ENCODE measurements around the gene GPR137.
A peak's percentile ranks its signal among the peaks of the same experiment; 100 is the strongest.

GPR137 gene

DNA sequence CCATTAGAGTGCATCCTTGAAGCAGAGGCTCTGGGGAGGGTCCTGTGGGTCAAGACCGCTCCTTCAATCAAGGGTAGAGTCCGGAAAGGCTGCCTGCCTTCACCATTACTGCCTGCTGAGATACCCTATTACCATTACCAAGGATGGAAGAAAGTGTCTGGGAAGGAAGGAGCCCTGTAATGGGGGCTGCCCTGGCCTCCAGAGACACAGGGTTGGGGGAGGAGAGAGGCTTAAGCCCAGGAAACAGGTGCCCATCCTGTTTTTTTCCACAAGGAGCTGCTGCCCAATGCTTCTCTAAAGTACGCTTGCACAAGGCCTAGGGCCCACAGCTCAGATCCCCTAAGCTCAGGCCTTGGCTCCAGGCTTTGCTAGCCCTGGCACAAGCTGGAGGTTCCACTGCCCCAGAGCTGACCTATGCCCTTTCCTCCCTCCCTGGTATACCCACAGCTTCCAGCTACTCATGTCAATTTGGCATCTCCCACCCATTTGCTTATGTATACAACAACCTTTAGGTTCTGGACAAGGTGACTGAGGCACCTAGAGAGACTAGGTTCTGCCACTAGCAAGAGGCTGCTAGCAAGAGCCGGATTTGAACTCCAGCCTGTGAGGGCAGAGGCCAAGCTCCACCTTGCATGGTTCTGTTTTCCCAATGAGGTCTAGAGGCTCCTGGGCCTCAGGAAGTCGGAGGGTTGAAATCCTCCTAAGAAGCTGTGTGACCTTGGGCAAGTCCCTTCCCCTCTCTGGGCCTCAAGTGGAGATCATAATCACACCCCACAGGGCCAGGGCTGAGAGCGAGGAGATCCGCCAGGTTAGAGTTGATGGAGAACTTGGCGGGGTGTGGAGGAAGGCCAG lies 35.9 kb upstream of the GPR137 start:
- ATAC-seq (no peak), DNase-seq (no peak)

- ATAC-seq (no peak), DNase-seq (no peak)
These were observed 35.1 kb upstream of the GPR137 start for GRCh38 chr11:64250415-64251015.

GRCh38 chr11:64251016-64251752 lies 34.5 kb upstream of the GPR137 start, which contains the start of gene PLCB3:
TSS of gene PLCB3 (plus strand) at chr11:64251530. CDS start at chr11:64251650, 120 bp downstream.
- ATAC-seq (peak; percentile 67), DNase-seq (peak; percentile 75)

GRCh38 chr11:64251753-64252002 lies 34.0 kb upstream of the GPR137 start:
- DNase-seq (no peak), ATAC-seq (no peak)

DNA sequence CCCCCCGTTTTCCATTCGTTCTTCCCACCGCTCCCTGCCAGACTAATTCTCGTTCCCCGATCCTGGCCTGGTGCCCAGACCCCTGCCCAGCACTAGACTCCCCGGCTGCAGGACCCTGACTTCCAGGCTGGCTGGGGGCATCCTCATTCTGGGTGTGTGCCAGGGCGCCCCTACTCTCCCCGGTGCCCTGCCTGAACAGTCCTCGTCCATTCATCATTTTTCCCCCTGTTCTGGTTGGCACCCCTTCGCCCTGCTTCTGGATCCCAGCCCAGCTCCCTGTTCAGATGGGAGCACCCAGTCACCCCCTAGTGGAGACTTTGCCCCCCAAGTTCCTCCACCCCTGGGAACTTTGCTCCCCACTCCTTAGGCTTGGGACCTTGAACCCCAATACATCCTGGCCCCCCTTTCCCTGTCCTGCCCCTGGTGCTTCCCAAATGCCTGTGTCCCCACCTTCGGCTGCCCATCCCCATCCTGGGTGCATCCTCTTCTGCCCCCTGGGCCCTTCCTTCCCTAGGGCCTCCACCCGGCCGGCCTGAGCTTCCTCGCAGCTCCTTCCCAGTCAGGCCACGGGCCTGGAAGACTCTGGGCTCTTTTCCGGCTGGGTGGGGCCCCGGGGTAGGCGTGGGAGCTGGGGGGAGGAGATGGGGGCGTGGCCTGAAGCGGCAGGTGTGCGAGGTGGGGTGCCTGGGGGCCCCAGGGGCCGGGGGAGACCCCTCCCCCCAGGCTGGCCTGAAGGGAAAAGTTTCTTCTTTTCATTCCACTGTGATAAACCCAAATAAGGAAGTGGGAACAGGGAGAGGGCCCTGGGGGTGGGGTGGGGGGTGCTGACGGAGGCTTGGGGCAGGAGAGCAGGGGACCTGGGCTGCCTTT lies 33.4 kb upstream of the GPR137 start:
- no peak for ATAC-seq
- DNase-seq: peak; percentile 52

- ATAC-seq (no peak), DNase-seq (no peak)
These were observed 32.6 kb upstream of the GPR137 start for GRCh38 chr11:64253043-64253442.

DNA sequence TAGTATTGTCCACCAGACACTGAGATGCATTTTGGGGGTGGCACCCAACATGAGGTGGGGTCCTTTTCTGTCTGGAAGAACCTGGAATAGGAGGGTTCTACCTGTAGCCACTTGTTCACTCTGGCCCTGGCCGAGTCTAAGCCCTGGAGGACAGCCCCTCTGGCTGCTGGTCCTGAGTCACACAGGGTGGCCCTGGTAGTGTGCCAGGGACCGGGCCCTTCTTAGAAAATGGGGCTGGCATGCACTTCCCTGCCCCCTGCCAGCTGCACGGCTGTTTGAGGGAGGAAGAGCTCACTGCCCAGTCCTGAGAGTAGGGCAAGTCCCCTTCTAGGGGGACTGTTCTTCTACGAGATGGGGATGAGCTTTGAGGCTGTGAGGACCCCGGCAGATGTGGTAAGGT lies 32.2 kb upstream of the GPR137 start:
- DNase-seq (no peak), ATAC-seq (no peak)

DNA sequence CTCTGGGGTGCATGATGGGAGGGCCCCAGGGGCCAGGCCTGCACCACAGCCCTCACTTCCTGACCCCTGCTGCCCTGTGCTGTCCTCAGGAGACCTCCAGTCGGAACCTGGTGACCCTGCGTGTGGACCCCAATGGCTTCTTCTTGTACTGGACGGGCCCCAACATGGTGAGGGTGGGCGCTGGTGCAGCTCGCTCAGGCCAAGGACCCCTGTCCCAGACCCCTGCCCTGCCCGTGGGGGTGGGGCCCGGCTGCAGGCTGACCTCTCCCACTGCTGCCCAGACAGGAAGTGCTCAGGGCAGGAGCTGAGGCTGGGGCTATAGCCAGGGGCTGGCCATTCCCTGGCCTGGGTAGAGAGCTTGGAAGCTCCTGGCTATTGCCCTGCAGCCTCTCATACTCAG lies 31.3 kb upstream of the GPR137 start:
- no peak for ATAC-seq
- no peak for DNase-seq

- no peak for ATAC-seq
- no peak for DNase-seq
These were observed 30.2 kb upstream of the GPR137 start for GRCh38 chr11:64255135-64256128.

DNA sequence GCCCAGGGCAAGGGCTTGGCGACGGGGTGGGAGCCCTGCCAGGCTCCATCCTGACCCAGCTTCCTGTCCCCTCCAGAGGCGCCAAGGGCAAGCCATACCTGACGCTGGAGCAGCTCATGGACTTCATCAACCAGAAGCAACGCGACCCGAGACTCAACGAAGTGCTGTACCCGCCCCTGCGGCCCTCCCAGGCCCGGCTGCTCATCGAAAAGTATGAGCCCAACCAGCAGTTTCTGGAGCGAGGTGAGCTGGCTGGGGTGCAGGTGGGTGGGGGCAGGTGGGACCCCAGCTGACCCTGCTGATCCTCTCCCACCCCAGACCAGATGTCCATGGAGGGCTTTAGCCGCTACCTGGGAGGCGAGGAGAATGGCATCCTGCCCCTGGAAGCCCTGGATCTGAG lies 29.3 kb upstream of the GPR137 start:
- no peak for ATAC-seq
- no peak for DNase-seq

DNA sequence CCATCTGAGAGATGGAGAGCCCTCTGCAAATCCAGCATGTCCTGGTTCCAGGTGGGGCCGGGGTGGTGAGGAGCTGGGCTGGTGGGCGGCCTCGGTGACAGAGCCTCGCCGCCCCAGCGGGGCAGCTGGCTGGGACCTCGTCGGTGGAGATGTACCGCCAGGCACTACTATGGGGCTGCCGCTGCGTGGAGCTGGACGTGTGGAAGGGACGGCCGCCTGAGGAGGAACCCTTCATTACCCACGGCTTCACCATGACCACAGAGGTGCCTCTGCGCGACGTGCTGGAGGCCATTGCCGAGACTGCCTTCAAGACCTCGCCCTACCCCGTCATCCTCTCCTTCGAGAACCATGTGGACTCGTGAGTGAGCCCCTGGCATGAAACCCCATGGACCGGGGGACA lies 27.3 kb upstream of the GPR137 start:
- ATAC-seq (no peak), DNase-seq (no peak)

DNA sequence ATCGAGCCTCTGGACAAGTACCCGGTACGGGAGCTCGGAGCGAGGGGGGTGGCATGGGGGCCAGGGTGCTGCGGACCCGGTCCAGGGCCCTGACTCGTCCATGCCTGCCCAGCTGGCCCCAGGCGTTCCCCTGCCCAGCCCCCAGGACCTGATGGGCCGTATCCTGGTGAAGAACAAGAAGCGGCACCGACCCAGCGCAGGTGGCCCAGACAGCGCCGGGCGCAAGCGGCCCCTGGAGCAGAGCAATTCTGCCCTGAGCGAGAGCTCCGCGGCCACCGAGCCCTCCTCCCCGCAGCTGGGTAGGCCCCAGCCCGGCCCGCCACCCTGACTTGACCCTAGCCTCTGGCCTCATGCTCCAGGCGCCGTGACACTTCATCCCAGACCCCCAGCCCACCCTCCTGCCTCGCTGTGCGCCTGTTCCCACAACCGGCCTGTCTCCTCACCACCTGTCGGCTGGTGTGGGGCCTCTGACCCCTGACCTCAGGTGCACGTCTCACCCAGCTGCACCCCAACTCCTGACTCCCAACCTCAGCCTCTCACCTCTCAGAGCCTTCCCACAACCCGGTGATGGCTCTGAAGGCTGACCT lies 26.6 kb upstream of the GPR137 start:
- ATAC-seq (no peak), DNase-seq (no peak)

DNA sequence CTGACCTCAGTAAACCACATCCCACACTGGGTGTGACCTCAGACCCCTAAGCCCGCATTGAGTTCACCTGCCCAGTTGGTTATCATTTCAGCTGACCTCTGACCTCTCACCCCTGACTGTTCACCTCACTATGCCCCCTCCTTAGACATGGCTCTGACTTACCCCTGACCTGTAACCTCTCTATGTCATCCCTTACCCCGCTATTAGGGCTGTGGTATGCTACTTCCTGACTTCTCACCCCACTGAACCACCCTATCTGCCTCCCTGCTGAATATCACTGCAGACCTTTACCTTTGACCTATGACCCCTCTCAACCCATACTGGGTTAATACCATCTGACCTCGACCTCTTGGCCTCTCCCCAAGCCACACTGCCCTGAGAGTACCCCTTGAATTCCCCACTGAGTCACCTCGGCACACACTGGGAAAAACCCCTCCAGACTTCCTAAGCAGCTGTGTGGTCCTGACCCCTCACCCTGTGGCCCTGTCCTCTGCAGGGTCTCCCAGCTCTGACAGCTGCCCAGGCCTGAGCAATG lies 26.0 kb upstream of the GPR137 start:
- peak; percentile 21 for ATAC-seq

DNA sequence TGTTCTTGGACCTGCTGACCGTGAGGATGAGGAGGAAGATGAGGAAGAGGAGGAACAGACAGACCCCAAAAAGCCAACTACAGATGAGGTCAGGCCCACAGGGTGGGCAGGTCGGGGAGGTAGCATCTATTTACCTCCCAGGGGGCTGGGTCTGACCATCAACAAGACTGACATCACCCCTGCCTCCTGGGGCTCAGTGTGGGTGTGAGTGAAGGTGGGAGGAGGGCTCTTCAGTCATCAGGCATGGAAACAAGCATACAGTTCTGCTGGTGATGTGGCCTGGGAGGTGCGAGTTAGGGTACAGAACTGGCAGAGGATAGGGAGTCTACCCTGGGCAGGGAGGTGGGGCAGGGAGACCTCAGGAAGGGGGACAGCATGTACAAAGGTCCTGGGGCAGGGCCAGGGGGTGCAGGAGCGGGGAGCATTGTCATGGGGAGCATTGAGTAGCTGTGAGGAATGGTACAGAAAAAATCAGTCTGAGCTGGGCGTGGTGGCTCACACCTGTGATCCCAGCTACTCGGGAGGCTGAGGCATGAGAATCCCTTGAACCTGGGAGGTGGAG lies 25.4 kb upstream of the GPR137 start:
- ATAC-seq (no peak), DNase-seq (no peak)

More for the DNA sequence above, 26.0 kb upstream of the GPR137 start:
- DNase-seq: no peak

- DNase-seq (no peak), ATAC-seq (no peak)
These were observed 24.0 kb upstream of the GPR137 start for GRCh38 chr11:64261556-64262080.

DNA sequence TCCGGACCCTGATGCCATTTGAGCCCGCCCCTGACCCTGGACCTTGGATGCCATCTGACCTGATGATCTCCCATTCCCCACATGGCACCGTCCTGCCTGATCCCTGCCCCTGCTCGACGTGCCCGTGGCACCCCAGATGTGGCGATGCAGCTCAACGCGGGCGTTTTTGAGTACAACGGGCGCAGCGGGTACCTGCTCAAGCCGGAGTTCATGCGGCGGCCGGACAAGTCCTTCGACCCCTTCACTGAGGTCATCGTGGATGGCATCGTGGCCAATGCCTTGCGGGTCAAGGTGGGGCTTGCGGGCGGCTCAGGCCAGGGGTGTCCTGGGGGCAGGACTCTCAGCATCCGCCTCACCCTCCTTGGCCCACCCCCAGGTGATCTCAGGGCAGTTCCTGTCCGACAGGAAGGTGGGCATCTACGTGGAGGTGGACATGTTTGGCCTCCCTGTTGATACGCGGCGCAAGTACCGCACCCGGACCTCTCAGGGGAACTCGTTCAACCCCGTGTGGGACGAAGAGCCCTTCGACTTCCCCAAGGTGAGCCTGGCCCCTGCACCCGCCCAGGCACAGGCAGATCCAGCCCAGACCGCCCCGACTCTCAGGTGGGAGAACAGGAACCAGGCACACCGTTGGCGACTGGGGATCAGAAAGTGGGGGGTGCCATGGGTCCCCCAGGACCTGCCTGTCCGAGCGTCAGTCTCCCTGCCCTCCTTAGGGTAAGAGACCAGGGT lies 23.2 kb upstream of the GPR137 start:
- DNase-seq: no peak

GRCh38 chr11:64263021-64263946 lies 22.4 kb upstream of the GPR137 start:
- DNase-seq (no peak), ATAC-seq (no peak)

More for the DNA sequence above, 23.2 kb upstream of the GPR137 start:
- no peak for ATAC-seq

DNA sequence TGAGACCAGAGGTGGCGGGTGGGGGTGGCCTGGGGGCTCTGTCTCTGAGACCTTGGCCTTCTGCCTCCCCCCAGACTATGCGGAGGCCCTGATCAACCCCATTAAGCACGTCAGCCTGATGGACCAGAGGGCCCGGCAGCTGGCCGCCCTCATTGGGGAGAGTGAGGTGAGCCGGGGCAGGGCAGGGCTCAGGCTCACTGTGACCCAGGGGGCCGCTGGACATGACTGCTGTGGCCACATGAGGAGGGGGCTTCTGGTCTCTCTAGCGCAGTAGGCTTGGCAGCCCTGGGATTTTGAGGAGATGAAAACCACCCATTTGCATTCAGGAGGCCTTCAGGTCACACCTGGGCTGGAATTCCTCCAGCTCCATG lies 21.7 kb upstream of the GPR137 start:
- ATAC-seq (no peak), DNase-seq (no peak)

All from stimulated activated naive CD8-positive, alpha-beta T cell treated with anti-CD3 and anti-CD28 coated beads, Interleukin-15, Interleukin-2, amounts not matched to agents 100 U/mL and 50 U/mL, for 24 hours (primary cell).